ENCODE data around the gene CRACR2B. TPM values are rescaled to one million over a fixed set of nuclear protein-coding genes. Genes with fewer than 3 reads are reported as not detected.
A peak's percentile ranks its signal among the peaks of the same experiment; 100 is the strongest.

Gene CRACR2B
- 10 to 100 TPM in 3 of 4 donors, 1 to 10 TPM in 1; 7.1 to 19.7 (median 16.8) TPM for total RNA-seq

- Histone ChIP-seq H3K4me3 (peak within 1 kb of the TSS in 2 of 4 donors; percentile 43 to 49), H3K27ac (peak within 1 kb of the TSS in 3 of 4 donors; percentile 60 to 72 (median 65)), H3K36me3 (peaks cover 0 to 31% (median 20%) of the 10 kb centered on the region in 3 donors), H3K4me1 (peaks cover 0 to 65% (median 44%) of the 10 kb centered on the region in 4 donors), H3K27me3 (peaks cover 0 to 59% of the 10 kb centered on the region in 2 donors), H3K9me3 (no peaks in the 10 kb centered on the region)
- 67 to 68% methylated on average over 5 of the region's 5 CpGs for WGBS, 2 donors
- no peak for TF ChIP-seq CTCF (IDR thresholded peaks at IDR 0.05)
- no peak for TF ChIP-seq EP300 (IDR thresholded peaks at IDR 0.05)
- no peak for TF ChIP-seq POLR2A (IDR thresholded peaks at IDR 0.05)
- DNase-seq (ENCODE audit: low spot score in 2 of 2) = no peak
Measured at GRCh38 chr11:827897-828192, at the start of gene CRACR2B. CRACR2B (plus strand) TSS chr11:827919; CDS start chr11:828608, 689 bp downstream.

- TF ChIP-seq CTCF (IDR thresholded peaks at IDR 0.05) (no peak), POLR2A (IDR thresholded peaks at IDR 0.05) (no peak), EP300 (IDR thresholded peaks at IDR 0.05) (no peak)
- no peaks in the 10 kb centered on the region for H3K27me3 ChIP-seq
- DNase-seq (ENCODE audit: low spot score in 2 of 2) = no peak
- H3K9me3 ChIP-seq = no peaks in the 10 kb centered on the region
- peaks cover 0 to 27% (median 0%) of the 10 kb centered on the region in 3 donors for H3K36me3 ChIP-seq
- no peak overlapping the region for H3K4me3 ChIP-seq
- no peak overlapping the region for H3K27ac ChIP-seq
- H3K4me1 ChIP-seq = peaks cover 0 to 54% (median 29%) of the 10 kb centered on the region in 4 donors
- WGBS, 2 donors = 87 to 90% methylated on average over 17 to 19 of the region's 23 CpGs
Measured at GRCh38 chr11:778976-779954, 48.5 kb upstream of the CRACR2B start.

- no peak for DNase-seq (ENCODE audit: low spot score in 2 of 2)
- H3K4me1 ChIP-seq = peaks cover 0 to 46% (median 28%) of the 10 kb centered on the region in 4 donors
- no peak overlapping the region for H3K4me3 ChIP-seq
- no peaks in the 10 kb centered on the region for H3K27me3 ChIP-seq
- 89 to 94% methylated on average over 4 to 13 of the region's 16 CpGs for WGBS, 2 donors
- H3K36me3 ChIP-seq = peaks cover 0 to 32% (median 0%) of the 10 kb centered on the region in 3 donors
- no peaks in the 10 kb centered on the region for H3K9me3 ChIP-seq
- TF ChIP-seq CTCF (IDR thresholded peaks at IDR 0.05) = no peak
- TF ChIP-seq POLR2A (IDR thresholded peaks at IDR 0.05) = no peak
- TF ChIP-seq EP300 (IDR thresholded peaks at IDR 0.05) = no peak
- H3K27ac ChIP-seq = no peak overlapping the region
Measured at GRCh38 chr11:779955-780532, 47.7 kb upstream of the CRACR2B start.

GRCh38 chr11:782264-783174 lies 45.2 kb upstream of the CRACR2B start:
- no peak overlapping the region for H3K4me3 ChIP-seq
- WGBS, 2 donors = 53 to 74% methylated on average over 21 to 28 of the region's 36 CpGs
- no peak for DNase-seq (ENCODE audit: low spot score in 2 of 2)
- no peaks in the 10 kb centered on the region for H3K9me3 ChIP-seq
- H3K4me1 ChIP-seq = peaks cover 0 to 29% (median 12%) of the 10 kb centered on the region in 4 donors
- no peak overlapping the region for H3K27ac ChIP-seq
- TF ChIP-seq EP300 (IDR thresholded peaks at IDR 0.05) = no peak
- TF ChIP-seq CTCF (IDR thresholded peaks at IDR 0.05) = no peak
- TF ChIP-seq POLR2A (IDR thresholded peaks at IDR 0.05) = no peak
- H3K36me3 ChIP-seq = peaks cover 0 to 57% (median 0%) of the 10 kb centered on the region in 3 donors
- H3K27me3 ChIP-seq = peaks cover 0 to under 1% of the 10 kb centered on the region in 2 donors
